Measurements from ENCODE around the gene ADAMTS19. TPM values are rescaled to one million over a fixed set of nuclear protein-coding genes. Genes with fewer than 3 reads are reported as not detected.

Gene ADAMTS19
- total RNA-seq, 1 donor, result not detected

DNA sequence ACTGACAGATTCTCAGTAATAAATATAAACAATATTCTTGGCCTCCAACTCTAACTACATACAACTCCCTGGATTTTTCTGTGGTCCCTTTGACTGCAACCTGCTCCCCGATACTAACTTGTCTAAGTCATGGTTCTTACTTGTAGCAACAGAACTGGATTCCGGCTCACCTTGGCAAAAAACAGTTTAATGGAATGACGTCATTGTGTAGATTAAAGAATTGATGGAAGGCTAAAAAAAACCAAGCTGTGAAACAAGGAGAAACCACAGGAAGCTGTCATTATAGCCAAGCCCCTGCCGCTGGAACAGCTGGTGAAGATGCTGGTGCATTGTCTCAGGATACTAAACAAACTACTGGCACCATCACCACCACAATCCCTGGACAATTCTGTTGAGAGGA lies 11.4 kb upstream of the ADAMTS19 start:
- Histone ChIP-seq H3K4me1 (ENCODE audit: insufficient read depth, low read length) (no peaks in the 10 kb centered on the region), H3K4me3 (ENCODE audit: low read length) (no peak overlapping the region), H3K27me3 (ENCODE audit: insufficient read depth, low read length) (no peaks in the 10 kb centered on the region), H3K9me3 (ENCODE audit: low read depth, low read length) (no peaks in the 10 kb centered on the region)

DNA sequence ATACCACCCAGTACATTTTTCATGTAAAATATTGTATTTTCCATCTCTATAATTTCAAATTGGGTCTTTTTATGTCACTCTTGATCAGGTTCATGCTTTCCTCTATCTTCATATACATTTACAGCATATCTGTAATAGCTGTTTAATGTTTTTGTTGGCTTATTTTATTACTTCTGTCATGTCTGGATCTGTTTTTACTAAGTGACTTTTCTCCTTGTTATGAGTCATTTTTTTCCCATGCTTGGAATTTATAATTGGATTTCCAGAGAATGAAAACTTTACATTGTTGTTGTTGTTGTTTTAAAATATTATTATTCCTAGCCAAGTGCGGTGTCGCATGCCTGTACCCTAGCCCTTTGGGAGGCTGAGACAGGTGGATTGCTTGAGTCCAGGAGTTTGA lies 5.6 kb upstream of the ADAMTS19 start:
- peaks cover 8% of the 10 kb centered on the region for H3K27me3 ChIP-seq (ENCODE audit: insufficient read depth, low read length)
- no peaks in the 10 kb centered on the region for H3K4me1 ChIP-seq (ENCODE audit: insufficient read depth, low read length)
- no peak overlapping the region for H3K4me3 ChIP-seq (ENCODE audit: low read length)
- no peaks in the 10 kb centered on the region for H3K9me3 ChIP-seq (ENCODE audit: low read depth, low read length)

DNA sequence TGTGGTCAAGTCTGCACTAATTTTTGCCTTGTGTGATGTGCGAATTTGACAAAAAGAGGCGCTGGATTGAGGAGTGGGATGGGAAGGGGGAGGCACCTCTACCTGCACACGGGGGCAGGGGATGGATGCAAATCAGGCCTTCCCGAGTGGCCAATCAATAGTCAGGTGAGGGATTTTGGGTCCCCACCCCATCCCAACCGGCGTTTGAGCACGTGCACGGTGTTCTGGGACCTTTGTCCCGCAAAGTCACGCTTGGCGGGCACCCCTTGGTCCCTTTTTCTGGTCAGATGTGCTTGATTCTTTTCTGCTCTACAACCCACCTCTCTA lies 685 bp upstream of the ADAMTS19 start:
- no peaks in the 10 kb centered on the region for H3K9me3 ChIP-seq (ENCODE audit: low read depth, low read length)
- H3K4me3 ChIP-seq (ENCODE audit: low read length), result no peak overlapping the region
- H3K4me1 ChIP-seq (ENCODE audit: insufficient read depth, low read length), result no peaks in the 10 kb centered on the region
- peaks cover 36% of the 10 kb centered on the region for H3K27me3 ChIP-seq (ENCODE audit: insufficient read depth, low read length)

DNA sequence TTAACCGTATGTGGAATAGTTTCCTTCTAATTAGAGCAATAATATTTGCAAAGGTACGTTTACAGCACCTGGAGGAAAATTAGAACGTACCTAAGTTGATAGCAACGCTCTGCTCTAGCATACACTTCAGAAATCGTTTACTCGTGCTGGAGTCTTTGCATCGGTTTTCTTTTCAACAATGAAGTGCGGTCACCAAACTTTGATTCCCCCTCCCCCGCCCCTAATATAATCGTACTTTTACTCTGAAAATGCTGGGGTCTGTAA lies 506 bp downstream of the ADAMTS19 start:
- Histone ChIP-seq H3K4me3 (ENCODE audit: low read length) (no peak overlapping the region), H3K9me3 (ENCODE audit: low read depth, low read length) (no peaks in the 10 kb centered on the region), H3K4me1 (ENCODE audit: insufficient read depth, low read length) (no peaks in the 10 kb centered on the region), H3K27me3 (ENCODE audit: insufficient read depth, low read length) (peaks cover 36% of the 10 kb centered on the region)

DNA sequence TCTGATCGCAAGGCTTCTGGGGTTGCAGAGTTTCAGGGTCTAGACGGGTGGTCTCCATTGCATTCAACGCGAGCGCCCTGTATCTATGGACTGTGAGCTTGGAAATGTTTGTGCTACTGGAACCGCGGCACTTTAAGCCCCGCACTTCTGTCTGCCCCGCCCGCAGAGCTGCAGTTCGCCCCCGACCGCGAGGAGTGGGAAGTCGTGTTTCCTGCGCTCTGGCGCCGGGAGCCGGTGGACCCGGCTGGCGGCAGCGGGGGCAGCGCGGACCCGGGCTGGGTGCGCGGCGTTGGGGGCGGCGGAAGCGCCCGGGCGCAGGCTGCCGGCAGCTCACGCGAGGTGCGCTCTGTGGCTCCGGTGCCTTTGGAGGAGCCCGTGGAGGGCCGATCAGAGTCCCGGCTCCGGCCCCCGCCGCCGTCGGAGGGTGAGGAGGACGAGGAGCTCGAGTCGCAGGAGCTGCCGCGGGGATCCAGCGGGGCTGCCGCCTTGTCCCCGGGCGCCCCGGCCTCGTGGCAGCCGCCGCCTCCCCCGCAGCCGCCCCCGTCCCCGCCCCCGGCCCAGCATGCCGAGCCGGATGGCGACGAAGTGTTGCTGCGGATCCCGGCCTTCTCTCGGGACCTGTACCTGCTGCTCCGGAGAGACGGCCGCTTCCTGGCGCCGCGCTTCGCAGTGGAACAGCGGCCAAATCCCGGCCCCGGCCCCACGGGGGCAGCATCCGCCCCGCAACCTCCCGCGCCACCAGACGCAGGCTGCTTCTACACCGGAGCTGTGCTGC lies 1.0 kb downstream of the ADAMTS19 start:
- Histone ChIP-seq H3K4me3 (ENCODE audit: low read length) (no peak overlapping the region), H3K27me3 (ENCODE audit: insufficient read depth, low read length) (peaks cover 36% of the 10 kb centered on the region), H3K4me1 (ENCODE audit: insufficient read depth, low read length) (no peaks in the 10 kb centered on the region), H3K9me3 (ENCODE audit: low read depth, low read length) (no peaks in the 10 kb centered on the region)

DNA sequence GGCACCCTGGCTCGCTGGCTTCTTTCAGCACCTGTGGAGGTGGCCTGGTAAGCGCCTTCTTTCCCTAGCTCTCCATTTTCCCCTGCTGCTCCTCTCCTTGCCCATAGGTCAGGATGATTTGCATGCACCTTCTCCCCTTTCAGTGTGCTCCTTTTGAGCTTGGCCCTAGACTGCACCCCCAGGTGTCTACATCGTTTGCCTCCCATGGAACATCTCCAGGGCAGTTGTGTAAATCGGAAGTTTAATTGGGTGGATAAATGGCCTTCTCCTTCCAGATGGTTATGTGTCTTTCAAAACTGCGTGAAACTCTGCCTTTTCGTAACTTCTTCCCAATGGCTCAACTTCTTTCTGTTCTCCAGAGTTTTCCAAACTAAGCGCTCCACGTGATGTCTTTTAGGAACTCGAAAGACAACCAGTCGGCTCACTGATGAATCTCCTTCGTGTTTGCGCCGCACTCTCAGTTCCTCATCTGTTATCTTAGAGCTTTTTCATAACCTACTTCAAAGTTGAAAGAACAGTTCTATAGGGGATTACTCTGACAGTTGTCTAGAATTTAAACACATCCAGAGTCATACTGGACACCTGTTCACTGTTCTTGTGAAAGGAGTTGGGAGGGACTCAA lies 1.7 kb downstream of the ADAMTS19 start:
- Histone ChIP-seq H3K9me3 (ENCODE audit: low read depth, low read length) (no peaks in the 10 kb centered on the region), H3K27me3 (ENCODE audit: insufficient read depth, low read length) (peaks cover 36% of the 10 kb centered on the region), H3K4me1 (ENCODE audit: insufficient read depth, low read length) (no peaks in the 10 kb centered on the region), H3K4me3 (ENCODE audit: low read length) (no peak overlapping the region)

DNA sequence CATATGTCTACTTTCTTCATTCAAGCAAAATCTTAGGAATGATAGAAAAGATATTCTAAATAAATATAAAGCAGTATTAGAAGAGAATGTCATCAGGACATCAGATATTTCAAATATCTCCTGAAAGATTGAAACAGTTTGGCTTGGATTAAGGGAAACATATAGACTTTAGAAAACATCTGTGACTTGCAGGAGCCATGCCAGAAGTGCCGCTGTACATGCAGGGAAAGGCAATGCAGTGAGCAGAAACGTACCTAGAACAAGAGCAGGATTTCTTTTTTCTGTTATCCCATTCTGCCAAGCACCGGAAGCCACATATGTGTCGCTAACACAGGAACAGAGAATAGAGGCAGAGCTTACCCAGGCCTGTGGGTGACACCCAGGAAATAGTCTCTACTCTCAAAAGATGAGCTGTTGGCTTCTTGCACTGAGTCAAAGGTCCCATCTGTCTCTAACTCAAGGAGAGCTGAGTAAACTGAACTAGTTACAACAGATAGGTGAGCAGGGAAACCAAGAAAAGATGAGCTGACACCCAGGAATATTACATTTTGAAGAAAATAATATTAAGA lies 5.8 kb downstream of the ADAMTS19 start:
- no peak overlapping the region for H3K4me3 ChIP-seq (ENCODE audit: low read length)
- H3K9me3 ChIP-seq (ENCODE audit: low read depth, low read length), result no peaks in the 10 kb centered on the region
- H3K27me3 ChIP-seq (ENCODE audit: insufficient read depth, low read length), result peaks cover 18% of the 10 kb centered on the region
- no peaks in the 10 kb centered on the region for H3K4me1 ChIP-seq (ENCODE audit: insufficient read depth, low read length)

DNA sequence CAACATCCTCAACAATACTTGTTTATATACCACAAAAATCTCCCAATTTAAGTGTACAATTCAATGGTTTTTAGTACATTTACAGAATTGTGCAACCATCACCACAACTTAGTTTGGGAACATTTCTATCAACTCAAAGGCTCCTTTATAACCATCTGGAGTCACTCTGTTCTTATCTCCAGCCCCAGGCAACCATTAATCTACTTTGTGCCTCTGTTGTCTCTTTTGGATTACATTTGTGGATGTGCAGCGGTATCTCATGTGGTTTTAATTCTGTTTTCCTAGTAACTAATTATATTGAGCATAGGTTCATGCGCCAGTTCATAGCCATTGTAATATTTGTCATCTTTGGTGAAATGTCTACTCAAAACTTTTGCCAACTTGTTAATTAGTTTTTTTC lies 14.4 kb downstream of the ADAMTS19 start:
- Histone ChIP-seq H3K4me3 (ENCODE audit: low read length) (no peak overlapping the region), H3K4me1 (ENCODE audit: insufficient read depth, low read length) (no peaks in the 10 kb centered on the region), H3K9me3 (ENCODE audit: low read depth, low read length) (no peaks in the 10 kb centered on the region), H3K27me3 (ENCODE audit: insufficient read depth, low read length) (no peaks in the 10 kb centered on the region)

DNA sequence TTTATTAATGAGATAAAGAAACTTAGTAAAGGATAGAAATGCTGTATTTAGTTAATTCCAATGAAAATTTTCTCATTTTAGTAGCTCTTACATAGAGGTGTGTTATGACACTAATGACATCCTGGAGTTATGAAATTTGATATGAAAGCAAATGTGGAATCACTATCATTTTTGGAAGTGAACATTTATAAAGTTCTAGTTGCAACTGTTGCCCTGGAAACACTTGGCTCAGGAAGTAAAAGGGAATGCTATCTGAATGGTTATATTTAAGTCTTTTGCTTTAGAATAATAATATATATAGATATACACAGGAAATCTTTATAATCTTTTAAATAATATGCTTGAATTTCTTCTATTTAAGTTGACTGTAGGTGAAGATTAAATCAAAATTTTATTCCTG lies 16.7 kb downstream of the ADAMTS19 start:
- Histone ChIP-seq H3K4me3 (ENCODE audit: low read length) (no peak overlapping the region), H3K9me3 (ENCODE audit: low read depth, low read length) (no peaks in the 10 kb centered on the region), H3K27me3 (ENCODE audit: insufficient read depth, low read length) (no peaks in the 10 kb centered on the region), H3K4me1 (ENCODE audit: insufficient read depth, low read length) (no peaks in the 10 kb centered on the region)

DNA sequence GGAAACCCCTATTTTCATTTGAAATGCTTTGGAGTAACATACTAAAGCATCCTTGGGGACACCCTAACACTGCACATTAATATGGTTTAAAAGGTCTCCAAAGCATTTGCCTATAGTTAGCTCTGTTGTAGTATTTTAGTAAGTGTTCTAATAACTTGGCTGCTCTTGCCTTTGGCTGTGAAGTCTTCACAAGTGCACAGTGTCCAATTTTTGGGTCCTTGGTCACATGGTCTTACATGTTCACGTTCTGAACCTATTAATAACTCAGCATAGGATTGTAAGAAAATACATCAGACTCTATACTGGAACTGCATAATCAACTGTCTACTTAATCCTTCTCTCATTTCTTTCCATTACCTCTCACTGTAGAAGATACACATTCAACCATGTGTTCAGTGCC lies 17.4 kb downstream of the ADAMTS19 start:
- Histone ChIP-seq H3K4me1 (ENCODE audit: insufficient read depth, low read length) (no peaks in the 10 kb centered on the region), H3K4me3 (ENCODE audit: low read length) (no peak overlapping the region), H3K27me3 (ENCODE audit: insufficient read depth, low read length) (no peaks in the 10 kb centered on the region), H3K9me3 (ENCODE audit: low read depth, low read length) (no peaks in the 10 kb centered on the region)

DNA sequence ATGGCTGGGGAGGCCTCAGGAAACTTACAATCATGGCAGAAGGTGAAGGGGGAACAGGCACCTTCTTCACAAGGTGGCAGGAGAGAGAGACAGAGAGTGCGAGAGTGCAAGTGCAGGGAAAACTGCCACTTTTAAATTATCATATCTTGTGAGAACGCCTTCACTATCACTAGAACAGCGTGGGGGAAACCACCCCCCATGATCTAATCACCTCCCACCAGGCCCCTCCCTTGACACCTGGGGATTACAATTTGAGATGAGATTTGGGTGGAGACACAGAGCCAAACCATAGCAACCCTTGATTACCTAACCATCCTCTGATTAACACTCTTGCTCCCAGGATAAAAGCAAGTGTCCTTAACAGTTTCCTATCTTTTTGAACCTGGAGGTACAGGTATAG lies 21.1 kb downstream of the ADAMTS19 start:
- no peak overlapping the region for H3K4me3 ChIP-seq (ENCODE audit: low read length)
- no peaks in the 10 kb centered on the region for H3K4me1 ChIP-seq (ENCODE audit: insufficient read depth, low read length)
- H3K9me3 ChIP-seq (ENCODE audit: low read depth, low read length), result no peaks in the 10 kb centered on the region
- no peaks in the 10 kb centered on the region for H3K27me3 ChIP-seq (ENCODE audit: insufficient read depth, low read length)

DNA sequence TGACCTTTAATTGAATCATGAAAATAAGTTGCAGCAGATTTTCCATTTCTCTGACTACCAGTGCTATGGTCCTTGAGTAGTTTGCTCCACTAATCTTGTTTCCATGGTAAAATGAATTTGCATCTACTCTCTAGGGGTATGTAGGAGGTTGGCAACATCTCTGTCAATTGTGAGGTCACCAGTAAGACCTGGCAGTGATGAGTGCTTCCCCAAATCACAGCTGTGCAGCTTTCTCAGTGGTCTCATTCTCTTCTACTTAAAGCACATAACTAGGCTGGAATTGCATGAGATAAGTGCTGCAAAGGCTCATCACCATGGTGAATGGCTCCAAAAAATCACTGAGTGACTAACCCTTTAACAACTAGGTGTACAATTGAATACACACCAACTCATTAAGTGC lies 36.3 kb downstream of the ADAMTS19 start:
- Histone ChIP-seq H3K4me3 (ENCODE audit: low read length) (no peak overlapping the region), H3K4me1 (ENCODE audit: insufficient read depth, low read length) (no peaks in the 10 kb centered on the region)

DNA sequence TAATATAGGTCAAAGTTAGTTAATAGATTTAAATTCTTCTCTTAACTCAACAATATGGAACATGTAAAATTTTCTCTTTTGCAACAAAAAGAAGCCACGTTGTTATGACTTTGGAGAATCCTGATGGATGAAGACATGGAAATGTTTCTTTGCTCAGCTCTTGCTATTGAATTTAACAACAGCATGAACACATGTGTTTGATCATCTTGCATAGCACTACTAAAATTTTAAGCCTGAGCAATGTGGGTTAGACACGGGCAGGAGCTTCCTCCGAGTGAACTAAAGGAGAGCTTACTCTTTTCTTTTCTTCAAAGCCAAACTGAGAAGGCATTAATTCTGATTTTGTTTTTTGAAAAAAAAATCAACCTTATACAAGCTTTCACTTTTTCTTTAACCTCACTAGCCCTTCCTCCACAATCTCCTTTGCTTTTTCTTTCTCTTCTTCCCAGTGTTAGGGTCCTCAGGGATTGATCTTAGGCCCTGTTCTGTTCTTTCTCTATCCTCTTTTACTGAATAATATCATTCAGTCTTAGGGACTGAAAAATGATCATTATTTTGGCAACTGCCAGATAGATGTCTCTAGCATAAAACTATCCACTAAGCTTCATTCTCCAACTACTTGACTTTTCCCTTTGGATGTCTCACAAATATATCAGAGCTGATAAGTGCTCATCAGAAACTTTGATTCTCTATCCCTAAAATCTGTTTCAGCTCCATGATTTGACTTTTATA lies 36.9 kb downstream of the ADAMTS19 start:
- no peaks in the 10 kb centered on the region for H3K4me1 ChIP-seq (ENCODE audit: insufficient read depth, low read length)
- H3K9me3 ChIP-seq (ENCODE audit: low read depth, low read length), result no peaks in the 10 kb centered on the region
- H3K27me3 ChIP-seq (ENCODE audit: insufficient read depth, low read length), result no peaks in the 10 kb centered on the region
- no peak overlapping the region for H3K4me3 ChIP-seq (ENCODE audit: low read length)

More for the DNA sequence above, 36.3 kb downstream of the ADAMTS19 start:
- Histone ChIP-seq H3K27me3 (ENCODE audit: insufficient read depth, low read length) (no peaks in the 10 kb centered on the region), H3K9me3 (ENCODE audit: low read depth, low read length) (no peaks in the 10 kb centered on the region)

DNA sequence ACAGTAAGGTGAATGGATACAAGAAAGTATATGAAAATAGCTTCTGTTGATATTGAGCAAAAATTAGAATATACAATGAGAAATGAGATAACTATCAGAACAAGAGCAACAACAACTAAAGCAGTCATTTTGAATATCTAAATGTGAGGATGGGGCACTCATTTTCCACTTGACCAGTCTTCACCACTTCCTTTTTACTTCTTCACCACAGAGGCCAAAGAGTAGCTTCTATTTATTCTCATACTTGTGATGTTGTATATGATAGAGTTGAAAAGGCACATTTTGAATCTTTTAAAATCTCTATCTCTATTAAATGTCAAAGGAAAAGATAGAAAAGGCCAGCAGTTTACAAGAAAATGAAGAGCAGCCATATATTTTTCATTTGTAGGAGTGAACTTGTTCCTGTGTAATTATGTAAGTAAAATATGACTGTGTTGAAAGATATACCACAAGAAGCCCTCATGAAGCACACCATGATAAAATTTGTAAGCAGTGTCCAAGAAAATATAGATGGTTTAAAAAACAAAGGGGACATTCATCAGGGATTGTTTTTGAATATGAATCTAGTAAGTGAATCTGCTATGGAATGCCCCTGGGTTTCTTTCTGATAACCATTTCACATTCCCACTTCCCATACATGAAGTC lies 39.2 kb downstream of the ADAMTS19 start:
- Histone ChIP-seq H3K9me3 (ENCODE audit: low read depth, low read length) (no peaks in the 10 kb centered on the region), H3K27me3 (ENCODE audit: insufficient read depth, low read length) (no peaks in the 10 kb centered on the region), H3K4me1 (ENCODE audit: insufficient read depth, low read length) (no peaks in the 10 kb centered on the region), H3K4me3 (ENCODE audit: low read length) (no peak overlapping the region)

DNA sequence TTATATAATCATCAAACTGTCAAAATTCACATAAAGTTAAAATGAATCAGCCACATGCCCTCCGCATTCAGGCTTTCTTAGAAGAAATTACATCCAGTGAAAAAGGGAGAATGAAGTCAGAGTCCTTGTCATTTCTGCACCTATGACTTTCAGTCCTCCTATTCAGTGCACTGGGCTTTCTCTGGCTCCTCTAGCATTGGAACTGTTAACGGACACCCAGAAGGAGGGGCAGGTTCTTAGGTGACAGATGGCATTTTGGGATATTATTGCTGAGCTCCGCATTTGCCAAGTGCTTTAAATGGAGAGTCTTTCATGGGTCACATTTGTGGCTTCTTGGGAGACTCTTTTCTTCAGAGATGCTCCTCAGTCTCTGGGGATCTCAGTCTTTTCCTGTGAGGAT lies 40.0 kb downstream of the ADAMTS19 start:
- Histone ChIP-seq H3K27me3 (ENCODE audit: insufficient read depth, low read length) (no peaks in the 10 kb centered on the region), H3K4me1 (ENCODE audit: insufficient read depth, low read length) (no peaks in the 10 kb centered on the region), H3K9me3 (ENCODE audit: low read depth, low read length) (no peaks in the 10 kb centered on the region), H3K4me3 (ENCODE audit: low read length) (no peak overlapping the region)
